ENCODE measurements around the gene CAPZA2.

Gene CAPZA2

DNA sequence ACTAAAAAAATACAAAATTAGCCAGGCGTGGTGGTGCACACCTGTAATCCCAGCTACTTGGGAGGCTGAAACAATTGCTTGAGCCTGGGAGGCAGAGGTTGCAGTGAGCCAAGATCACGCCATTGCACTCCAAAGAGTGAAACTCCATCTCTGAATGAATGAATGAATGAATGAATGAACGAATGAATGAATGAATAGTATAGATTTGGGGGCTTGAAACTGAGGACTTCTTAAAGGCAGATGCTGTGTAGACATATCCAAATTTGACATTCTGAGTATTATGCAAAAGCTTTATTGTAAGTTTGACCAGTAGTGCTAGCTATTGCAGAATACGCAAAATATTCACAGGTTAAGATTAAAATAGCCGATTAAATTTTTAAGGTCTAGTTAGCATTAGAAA lies 60.2 kb downstream of the CAPZA2 start (continued):
- TF ChIP-seq, protein P1, sequence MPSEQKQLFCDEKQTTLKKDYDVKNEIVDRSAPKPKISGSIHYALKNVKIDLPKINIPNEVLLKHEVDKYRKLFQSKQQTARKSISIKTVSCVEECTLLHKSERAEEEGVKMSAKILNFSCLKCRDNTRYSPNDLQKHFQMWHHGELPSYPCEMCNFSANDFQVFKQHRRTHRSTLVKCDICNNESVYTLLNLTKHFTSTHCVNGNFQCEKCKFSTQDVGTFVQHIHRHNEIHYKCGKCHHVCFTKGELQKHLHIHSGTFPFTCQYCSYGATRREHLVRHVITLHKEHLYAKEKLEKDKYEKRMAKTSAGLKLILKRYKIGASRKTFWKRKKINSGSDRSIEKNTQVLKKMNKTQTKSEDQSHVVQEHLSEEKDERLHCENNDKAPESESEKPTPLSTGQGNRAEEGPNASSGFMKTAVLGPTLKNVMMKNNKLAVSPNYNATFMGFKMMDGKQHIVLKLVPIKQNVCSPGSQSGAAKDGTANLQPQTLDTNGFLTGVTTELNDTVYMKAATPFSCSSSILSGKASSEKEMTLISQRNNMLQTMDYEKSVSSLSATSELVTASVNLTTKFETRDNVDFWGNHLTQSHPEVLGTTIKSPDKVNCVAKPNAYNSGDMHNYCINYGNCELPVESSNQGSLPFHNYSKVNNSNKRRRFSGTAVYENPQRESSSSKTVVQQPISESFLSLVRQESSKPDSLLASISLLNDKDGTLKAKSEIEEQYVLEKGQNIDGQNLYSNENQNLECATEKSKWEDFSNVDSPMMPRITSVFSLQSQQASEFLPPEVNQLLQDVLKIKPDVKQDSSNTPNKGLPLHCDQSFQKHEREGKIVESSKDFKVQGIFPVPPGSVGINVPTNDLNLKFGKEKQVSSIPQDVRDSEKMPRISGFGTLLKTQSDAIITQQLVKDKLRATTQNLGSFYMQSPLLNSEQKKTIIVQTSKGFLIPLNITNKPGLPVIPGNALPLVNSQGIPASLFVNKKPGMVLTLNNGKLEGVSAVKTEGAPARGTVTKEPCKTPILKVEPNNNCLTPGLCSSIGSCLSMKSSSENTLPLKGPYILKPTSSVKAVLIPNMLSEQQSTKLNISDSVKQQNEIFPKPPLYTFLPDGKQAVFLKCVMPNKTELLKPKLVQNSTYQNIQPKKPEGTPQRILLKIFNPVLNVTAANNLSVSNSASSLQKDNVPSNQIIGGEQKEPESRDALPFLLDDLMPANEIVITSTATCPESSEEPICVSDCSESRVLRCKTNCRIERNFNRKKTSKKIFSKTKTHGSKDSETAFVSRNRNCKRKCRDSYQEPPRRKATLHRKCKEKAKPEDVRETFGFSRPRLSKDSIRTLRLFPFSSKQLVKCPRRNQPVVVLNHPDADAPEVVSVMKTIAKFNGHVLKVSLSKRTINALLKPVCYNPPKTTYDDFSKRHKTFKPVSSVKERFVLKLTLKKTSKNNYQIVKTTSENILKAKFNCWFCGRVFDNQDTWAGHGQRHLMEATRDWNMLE (tag by site-specific recombination; conservative IDR thresholded peaks at IDR 0.05; ENCODE audit: low read depth) = no peak

DNA sequence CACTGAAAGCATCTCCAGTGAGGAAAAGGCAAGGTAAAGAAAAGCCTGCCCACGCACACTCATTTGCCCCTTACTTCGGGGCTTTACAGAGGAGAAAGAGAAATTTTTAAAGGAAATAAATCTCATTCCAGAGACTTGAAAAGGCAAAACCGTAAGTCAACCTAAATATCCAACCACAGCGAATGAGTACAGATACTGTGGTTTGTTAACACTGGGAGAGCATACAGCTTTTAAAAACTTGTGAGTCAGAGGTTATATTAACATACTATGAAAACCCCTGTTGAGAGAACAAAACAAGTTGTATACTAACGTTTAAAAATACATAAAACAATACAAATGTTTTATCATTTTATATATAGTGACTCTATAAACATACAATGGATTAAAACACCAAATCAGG lies 62.4 kb downstream of the CAPZA2 start:
- no peaks in the 10 kb centered on the region for H3K9me3 ChIP-seq (ENCODE audit: control insufficient read depth, insufficient read depth, low read depth, low read length)

More for the DNA sequence above, 62.4 kb downstream of the CAPZA2 start:
- Histone ChIP-seq H3K36me3 (ENCODE audit: control insufficient read depth in 2 of 2, insufficient read depth in 1 of 2, low read length in 2 of 2) (no peaks in the 10 kb centered on the region), H3K4me3 (ENCODE audit: low read depth, low read length) (no peak overlapping the region), H3K27ac (ENCODE audit: extremely low read depth, low read depth, low read length) (no peak overlapping the region), H3K4me1 (ENCODE audit: control insufficient read depth, insufficient read depth, low read length) (no peaks in the 10 kb centered on the region)
- ChIA-PET POLR2A (no interaction called here), CTCF (no interaction called here)
- TF ChIP-seq EGR2 (tag by site-specific recombination; IDR thresholded peaks at IDR 0.05; ENCODE audit: low read depth) (no peak), KLF9 (tag by site-specific recombination; IDR thresholded peaks at IDR 0.05; ENCODE audit: low read depth) (no peak), FEZF1 (tag by site-specific recombination; IDR thresholded peaks at IDR 0.05) (no peak), ZNF292 (tag by site-specific recombination; IDR thresholded peaks at IDR 0.05; ENCODE audit: borderline replicate concordance, low read depth) (no peak), ZBTB7A (tag by site-specific recombination; IDR thresholded peaks at IDR 0.05; ENCODE audit: low read depth) (no peak), ZNF654 (tag by site-specific recombination; IDR thresholded peaks at IDR 0.05; ENCODE audit: low read depth) (no peak), ZNF777 (tag by site-specific recombination; IDR thresholded peaks at IDR 0.05; ENCODE audit: borderline replicate concordance) (no peak), ZNF426 (tag by site-specific recombination; IDR thresholded peaks at IDR 0.05) (no peak), ZBTB8A (tag by site-specific recombination; IDR thresholded peaks at IDR 0.05) (no peak)
- TF ChIP-seq, protein P2, sequence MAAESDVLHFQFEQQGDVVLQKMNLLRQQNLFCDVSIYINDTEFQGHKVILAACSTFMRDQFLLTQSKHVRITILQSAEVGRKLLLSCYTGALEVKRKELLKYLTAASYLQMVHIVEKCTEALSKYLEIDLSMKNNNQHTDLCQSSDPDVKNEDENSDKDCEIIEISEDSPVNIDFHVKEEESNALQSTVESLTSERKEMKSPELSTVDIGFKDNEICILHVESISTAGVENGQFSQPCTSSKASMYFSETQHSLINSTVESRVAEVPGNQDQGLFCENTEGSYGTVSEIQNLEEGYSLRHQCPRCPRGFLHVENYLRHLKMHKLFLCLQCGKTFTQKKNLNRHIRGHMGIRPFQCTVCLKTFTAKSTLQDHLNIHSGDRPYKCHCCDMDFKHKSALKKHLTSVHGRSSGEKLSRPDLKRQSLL (tag by site-specific recombination; IDR thresholded peaks at IDR 0.05) = no peak
- TF ChIP-seq, protein P3, sequence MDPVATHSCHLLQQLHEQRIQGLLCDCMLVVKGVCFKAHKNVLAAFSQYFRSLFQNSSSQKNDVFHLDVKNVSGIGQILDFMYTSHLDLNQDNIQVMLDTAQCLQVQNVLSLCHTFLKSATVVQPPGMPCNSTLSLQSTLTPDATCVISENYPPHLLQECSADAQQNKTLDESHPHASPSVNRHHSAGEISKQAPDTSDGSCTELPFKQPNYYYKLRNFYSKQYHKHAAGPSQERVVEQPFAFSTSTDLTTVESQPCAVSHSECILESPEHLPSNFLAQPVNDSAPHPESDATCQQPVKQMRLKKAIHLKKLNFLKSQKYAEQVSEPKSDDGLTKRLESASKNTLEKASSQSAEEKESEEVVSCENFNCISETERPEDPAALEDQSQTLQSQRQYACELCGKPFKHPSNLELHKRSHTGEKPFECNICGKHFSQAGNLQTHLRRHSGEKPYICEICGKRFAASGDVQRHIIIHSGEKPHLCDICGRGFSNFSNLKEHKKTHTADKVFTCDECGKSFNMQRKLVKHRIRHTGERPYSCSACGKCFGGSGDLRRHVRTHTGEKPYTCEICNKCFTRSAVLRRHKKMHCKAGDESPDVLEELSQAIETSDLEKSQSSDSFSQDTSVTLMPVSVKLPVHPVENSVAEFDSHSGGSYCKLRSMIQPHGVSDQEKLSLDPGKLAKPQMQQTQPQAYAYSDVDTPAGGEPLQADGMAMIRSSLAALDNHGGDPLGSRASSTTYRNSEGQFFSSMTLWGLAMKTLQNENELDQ (tag by site-specific recombination; IDR thresholded peaks at IDR 0.05; ENCODE audit: low read depth) = no peak
- TF ChIP-seq, protein P4, sequence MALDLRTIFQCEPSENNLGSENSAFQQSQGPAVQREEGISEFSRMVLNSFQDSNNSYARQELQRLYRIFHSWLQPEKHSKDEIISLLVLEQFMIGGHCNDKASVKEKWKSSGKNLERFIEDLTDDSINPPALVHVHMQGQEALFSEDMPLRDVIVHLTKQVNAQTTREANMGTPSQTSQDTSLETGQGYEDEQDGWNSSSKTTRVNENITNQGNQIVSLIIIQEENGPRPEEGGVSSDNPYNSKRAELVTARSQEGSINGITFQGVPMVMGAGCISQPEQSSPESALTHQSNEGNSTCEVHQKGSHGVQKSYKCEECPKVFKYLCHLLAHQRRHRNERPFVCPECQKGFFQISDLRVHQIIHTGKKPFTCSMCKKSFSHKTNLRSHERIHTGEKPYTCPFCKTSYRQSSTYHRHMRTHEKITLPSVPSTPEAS (tag by site-specific recombination; IDR thresholded peaks at IDR 0.05) = no peak
- TF ChIP-seq, protein P5, sequence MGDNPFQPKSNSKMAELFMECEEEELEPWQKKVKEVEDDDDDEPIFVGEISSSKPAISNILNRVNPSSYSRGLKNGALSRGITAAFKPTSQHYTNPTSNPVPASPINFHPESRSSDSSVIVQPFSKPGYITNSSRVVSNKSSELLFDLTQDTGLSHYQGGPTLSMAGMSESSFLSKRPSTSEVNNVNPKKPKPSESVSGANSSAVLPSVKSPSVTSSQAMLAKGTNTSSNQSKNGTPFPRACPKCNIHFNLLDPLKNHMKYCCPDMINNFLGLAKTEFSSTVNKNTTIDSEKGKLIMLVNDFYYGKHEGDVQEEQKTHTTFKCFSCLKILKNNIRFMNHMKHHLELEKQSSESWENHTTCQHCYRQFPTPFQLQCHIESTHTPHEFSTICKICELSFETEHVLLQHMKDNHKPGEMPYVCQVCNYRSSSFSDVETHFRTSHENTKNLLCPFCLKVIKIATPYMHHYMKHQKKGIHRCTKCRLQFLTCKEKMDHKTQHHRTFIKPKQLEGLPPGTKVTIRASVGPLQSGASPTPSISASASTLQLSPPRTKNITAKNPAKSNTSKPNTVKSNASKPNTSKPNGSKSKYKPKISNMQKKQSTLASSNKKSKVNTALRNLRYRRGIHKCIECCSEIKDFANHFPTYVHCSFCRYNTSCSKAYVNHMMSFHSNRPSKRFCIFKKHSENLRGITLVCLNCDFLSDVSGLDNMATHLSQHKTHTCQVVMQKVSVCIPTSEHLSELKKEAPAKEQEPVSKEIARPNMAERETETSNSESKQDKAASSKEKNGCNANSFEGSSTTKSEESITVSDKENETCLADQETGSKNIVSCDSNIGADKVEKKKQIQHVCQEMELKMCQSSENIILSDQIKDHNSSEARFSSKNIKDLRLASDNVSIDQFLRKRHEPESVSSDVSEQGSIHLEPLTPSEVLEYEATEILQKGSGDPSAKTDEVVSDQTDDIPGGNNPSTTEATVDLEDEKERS (tag by site-specific recombination; IDR thresholded peaks at IDR 0.05) = no peak

Measured in HEK293 (cell line).